Spleen (tissue), 7 donors: Measurements from ENCODE around the gene ADGRG3.

Experiments used
- POLR2A ChIP-seq, 3 donors: fragments of 450-650 bp; IDR thresholded peaks; one replicate each; pipeline ENCODE4 v1.5.1; 2017; ENCODE audit warnings: antibody characterized with exemption in 3 of 3, mild to moderate bottlenecking in 1 of 3
- TF ChIP-seq, protein P1 (sequence below), 11 experiments: fragments of 200-600 bp in 7 of 11; fragments of 450-650 bp in 4 of 11; sonication (generic) in 4 of 11; IDR thresholded peaks in 8 of 11; conservative IDR thresholded peaks in 3 of 11; 1 replicate in 7 of 11; 2 replicates in 4 of 11; pipeline versions ENCODE4 v1.4.0 to v1.8.0; 2016 to 2021; ENCODE audit warnings: antibody characterized with exemption in 11 of 11, inconsistent platforms in 4 of 11, mild to moderate bottlenecking in 1 of 11
- donor health status: DM: no; HTN: no; CAD: no; lungs with moderate emphysema.
- donor health status: DM: no; HTN: no; CAD: no.
- donor health status: DM: no; HTN: no; CAD: no.

GRCh38 chr16:57657228-57657627, 10.9 kb upstream of the ADGRG3 start:
- no peak for TF ChIP-seq POLR2A (IDR thresholded peaks at IDR 0.05)
- TF ChIP-seq, protein P1, sequence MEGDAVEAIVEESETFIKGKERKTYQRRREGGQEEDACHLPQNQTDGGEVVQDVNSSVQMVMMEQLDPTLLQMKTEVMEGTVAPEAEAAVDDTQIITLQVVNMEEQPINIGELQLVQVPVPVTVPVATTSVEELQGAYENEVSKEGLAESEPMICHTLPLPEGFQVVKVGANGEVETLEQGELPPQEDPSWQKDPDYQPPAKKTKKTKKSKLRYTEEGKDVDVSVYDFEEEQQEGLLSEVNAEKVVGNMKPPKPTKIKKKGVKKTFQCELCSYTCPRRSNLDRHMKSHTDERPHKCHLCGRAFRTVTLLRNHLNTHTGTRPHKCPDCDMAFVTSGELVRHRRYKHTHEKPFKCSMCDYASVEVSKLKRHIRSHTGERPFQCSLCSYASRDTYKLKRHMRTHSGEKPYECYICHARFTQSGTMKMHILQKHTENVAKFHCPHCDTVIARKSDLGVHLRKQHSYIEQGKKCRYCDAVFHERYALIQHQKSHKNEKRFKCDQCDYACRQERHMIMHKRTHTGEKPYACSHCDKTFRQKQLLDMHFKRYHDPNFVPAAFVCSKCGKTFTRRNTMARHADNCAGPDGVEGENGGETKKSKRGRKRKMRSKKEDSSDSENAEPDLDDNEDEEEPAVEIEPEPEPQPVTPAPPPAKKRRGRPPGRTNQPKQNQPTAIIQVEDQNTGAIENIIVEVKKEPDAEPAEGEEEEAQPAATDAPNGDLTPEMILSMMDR (IDR thresholded peaks at IDR 0.05 in 8 of 11, conservative IDR thresholded peaks at IDR 0.05 in 3 of 11) = no peak
